PC-9 (cell line): ENCODE data around the gene HIBCH. TPM values are rescaled to one million over a fixed set of nuclear protein-coding genes. Genes with fewer than 3 reads are reported as not detected.
"Not testable (repeated sequence)": the region's sequence is repeated elsewhere in the genome, so short reads cannot be mapped to it uniquely, and the experiment has no call there.

ENCODE experiments used
- BruUV-seq: library from RNA; stranded (reverse); fragments of 400-500 nt; replicated peaks from 2 replicates; lab custom pipeline; 2021; lab: Mats Ljungman, UMichigan
- CTCF ChIA-PET: fragments of 300-600 bp; sonication (Branson Sonifier 250); formaldehyde crosslinking; loops from one replicate; lab custom pipeline; 2022; ENCODE audit warnings: antibody characterized with exemption; lab: Charles Lee
- POLR2A ChIA-PET: fragments of 300-600 bp; sonication (Branson Sonifier 250); formaldehyde crosslinking; loops from one replicate; lab custom pipeline; 2022; ENCODE audit warnings: antibody characterized with exemption; ENCODE audit not compliant: unreplicated experiment; lab: Charles Lee
- DNase-seq, 2 experiments: peaks; one replicate each; pipeline versions ENCODE4 v3.0.0 to v3.0.0-alpha.2; 2015 to 2022; ENCODE audit warnings: mixed read lengths in 1 of 2
- H2AFZ ChIP-seq: fragments of 200-600 bp; sonication (generic); 2 replicates; pipeline ENCODE4 v1.8.1; 2017; ENCODE audit warnings: antibody characterized with exemption
- H3F3A ChIP-seq: fragments of 200-600 bp; sonication (generic); 2 replicates; pipeline ENCODE4 v1.8.1; 2017; ENCODE audit warnings: antibody characterized with exemption, mild to moderate bottlenecking, low read depth; ENCODE audit not compliant: insufficient read depth
- H3K27ac ChIP-seq: fragments of 200-600 bp; sonication (generic); 2 replicates; pipeline ENCODE4 v1.6.1; 2016; ENCODE audit warnings: mixed run types
- H3K27me3 ChIP-seq: fragments of 200-600 bp; sonication (generic); 2 replicates; pipeline ENCODE4 v1.6.1; 2016; ENCODE audit warnings: low read depth, mixed run types; ENCODE audit not compliant: insufficient read depth
- H3K36me3 ChIP-seq: fragments of 200-600 bp; sonication (generic); 2 replicates; pipeline ENCODE4 v1.6.1; 2016; ENCODE audit warnings: low read depth, mixed run types
- H3K4me1 ChIP-seq: fragments of 200-600 bp; sonication (generic); replicated peaks from 2 replicates; pipeline ENCODE4 v1.6.1; 2016; ENCODE audit warnings: mixed run types; ENCODE audit not compliant: insufficient read depth
- H3K4me2 ChIP-seq: fragments of 200-600 bp; sonication (generic); 2 replicates; pipeline ENCODE4 v1.6.1; 2017; ENCODE audit warnings: mixed run types
- H3K4me3 ChIP-seq: fragments of 200-600 bp; sonication (generic); 2 replicates; pipeline ENCODE4 v1.6.1; 2016; ENCODE audit warnings: mixed run types
- H3K79me2 ChIP-seq: fragments of 200-600 bp; sonication (generic); 2 replicates; pipeline ENCODE4 v1.6.1; 2017; ENCODE audit warnings: low read depth, mixed run types
- H3K9me2 ChIP-seq: fragments of 200-600 bp; sonication (generic); 2 replicates; pipeline ENCODE4 v1.8.1; 2017; ENCODE audit warnings: mild to moderate bottlenecking; ENCODE audit not compliant: insufficient read depth
- H3K9me3 ChIP-seq: fragments of 200-600 bp; sonication (generic); 2 replicates; pipeline ENCODE4 v1.8.1; 2016; ENCODE audit warnings: low read depth; ENCODE audit not compliant: insufficient read depth
- H4K20me1 ChIP-seq: fragments of 200-600 bp; sonication (generic); 2 replicates; pipeline ENCODE4 v1.8.1; 2017; ENCODE audit not compliant: insufficient read depth
- CTCF ChIP-seq: fragments of 200-600 bp; sonication (generic); conservative IDR thresholded peaks from 2 replicates; pipeline ENCODE4 v1.6.1; 2017; ENCODE audit warnings: mixed run types, antibody characterized with exemption, mild to moderate bottlenecking, moderate library complexity
- EZH2 ChIP-seq: fragments of 200-600 bp; sonication (generic); IDR thresholded peaks from 2 replicates; pipeline ENCODE4 v1.8.0; 2017; ENCODE audit warnings: antibody characterized with exemption, low read depth
- intact Hi-C: fragments of 100-400 bp; cut with micrococcal nuclease; formaldehyde crosslinking; loops from one replicate; pipeline ENCODE4 v1.10.0; 2022; ENCODE audit not compliant: unreplicated experiment
- total RNA-seq: library from RNA; stranded (reverse); gene quantifications from 2 replicates; pipeline ENCODE4 v1.2.3, GENCODE V29; 2021

The HIBCH gene
- total RNA-seq, 1 experiment from 2014 or later = 14.7 TPM

GRCh38 chr2:190250421-190250820 is 69.2 kb downstream of the HIBCH start:
- Histone ChIP-seq H3K27me3 (no peaks in the 10 kb centered on the region), H4K20me1 (no peaks in the 10 kb centered on the region), H3K9me3 (no peaks in the 10 kb centered on the region), H3K79me2 (no peaks in the 10 kb centered on the region), H3K27ac (no peak overlapping the region), H3K36me3 (no peaks in the 10 kb centered on the region), H3K4me3 (no peak overlapping the region), H2AFZ (no peak overlapping the region), H3K4me1 (no peaks in the 10 kb centered on the region), H3K9me2 (no peaks in the 10 kb centered on the region), H3K4me2 (no peak overlapping the region), H3F3A (no peaks in the 10 kb centered on the region)
- TF ChIP-seq CTCF = no peak
- no peak for TF ChIP-seq EZH2
- no peak for DNase-seq
- ChIA-PET CTCF (no interaction called here), POLR2A (no interaction called here)
- BruUV-seq = no TSS peak
- intact Hi-C loops = no loop called here

- no peaks in the 10 kb centered on the region for H3K9me3 ChIP-seq
- no peaks in the 10 kb centered on the region for H3F3A ChIP-seq
- no peak for DNase-seq
- H3K4me2 ChIP-seq = no peak overlapping the region
- POLR2A ChIA-PET = no interaction called here
- no peak overlapping the region for H3K4me3 ChIP-seq
- no peaks in the 10 kb centered on the region for H3K79me2 ChIP-seq
- intact Hi-C loops = no loop called here
- no TSS peak for BruUV-seq
- H4K20me1 ChIP-seq = no peaks in the 10 kb centered on the region
- no peak overlapping the region for H3K27ac ChIP-seq
- TF ChIP-seq CTCF (no peak), EZH2 (no peak)
- no peaks in the 10 kb centered on the region for H3K9me2 ChIP-seq
- H2AFZ ChIP-seq = no peak overlapping the region
- CTCF ChIA-PET = no interaction called here
- H3K27me3 ChIP-seq = no peaks in the 10 kb centered on the region
- H3K4me1 ChIP-seq = no peaks in the 10 kb centered on the region
- no peaks in the 10 kb centered on the region for H3K36me3 ChIP-seq
These were observed 84.0 kb downstream of the HIBCH start for GRCh38 chr2:190235551-190236075.

- CTCF ChIA-PET = no interaction called here
- H4K20me1 ChIP-seq = no peaks in the 10 kb centered on the region
- no TSS peak for BruUV-seq
These were observed 84.5 kb downstream of the HIBCH start for GRCh38 chr2:190235101-190235500.

GRCh38 chr2:190223989-190224388 is 95.6 kb downstream of the HIBCH start:
- CTCF ChIA-PET, H3K4me2 ChIP-seq, H3K27me3 ChIP-seq, H2AFZ ChIP-seq, H3K9me3 ChIP-seq, DNase-seq, H3K4me3 ChIP-seq, BruUV-seq, POLR2A ChIA-PET, H4K20me1 ChIP-seq, H3F3A ChIP-seq, H3K79me2 ChIP-seq, H3K27ac ChIP-seq, H3K9me2 ChIP-seq, intact Hi-C loops, H3K4me1 ChIP-seq, H3K36me3 ChIP-seq: not testable (repeated sequence)

More at GRCh38 chr2:190235101-190235500, 84.5 kb downstream of the HIBCH start:
- no peak overlapping the region for H3K27ac ChIP-seq
- no peaks in the 10 kb centered on the region for H3K4me1 ChIP-seq
- no peaks in the 10 kb centered on the region for H3K9me2 ChIP-seq
- H3F3A ChIP-seq = no peaks in the 10 kb centered on the region
- H3K4me2 ChIP-seq = no peak overlapping the region
- intact Hi-C loops = no loop called here
- no peaks in the 10 kb centered on the region for H3K79me2 ChIP-seq
- no peak for DNase-seq
- no peak for TF ChIP-seq EZH2
- no peak for TF ChIP-seq CTCF
- no peaks in the 10 kb centered on the region for H3K27me3 ChIP-seq
- no peaks in the 10 kb centered on the region for H3K9me3 ChIP-seq
- POLR2A ChIA-PET = no interaction called here
- no peak overlapping the region for H2AFZ ChIP-seq
- no peaks in the 10 kb centered on the region for H3K36me3 ChIP-seq
- H3K4me3 ChIP-seq = no peak overlapping the region

- H3K27ac ChIP-seq, H3K9me3 ChIP-seq, H4K20me1 ChIP-seq, intact Hi-C loops, DNase-seq, H3K4me2 ChIP-seq, BruUV-seq, POLR2A ChIA-PET, H3K4me3 ChIP-seq, H3K9me2 ChIP-seq, H3K36me3 ChIP-seq, CTCF ChIA-PET, H2AFZ ChIP-seq, H3F3A ChIP-seq, H3K27me3 ChIP-seq, H3K4me1 ChIP-seq, H3K79me2 ChIP-seq: not testable (repeated sequence)
These were observed 96.9 kb downstream of the HIBCH start for GRCh38 chr2:190222745-190223144.
